NCI-H2227 treated with DMSO at 0.1 percent for 48 hours (cell line): ENCODE measurements around the gene SKA3.
"Not testable (repeated sequence)": the region's sequence is repeated elsewhere in the genome, so short reads cannot be mapped to it uniquely, and the experiment has no call there.

ENCODE experiments used
- DNase-seq: peaks from one replicate; lab custom pipeline; 2025; lab: John Stamatoyannopoulos, UW

The SKA3 gene

DNA sequence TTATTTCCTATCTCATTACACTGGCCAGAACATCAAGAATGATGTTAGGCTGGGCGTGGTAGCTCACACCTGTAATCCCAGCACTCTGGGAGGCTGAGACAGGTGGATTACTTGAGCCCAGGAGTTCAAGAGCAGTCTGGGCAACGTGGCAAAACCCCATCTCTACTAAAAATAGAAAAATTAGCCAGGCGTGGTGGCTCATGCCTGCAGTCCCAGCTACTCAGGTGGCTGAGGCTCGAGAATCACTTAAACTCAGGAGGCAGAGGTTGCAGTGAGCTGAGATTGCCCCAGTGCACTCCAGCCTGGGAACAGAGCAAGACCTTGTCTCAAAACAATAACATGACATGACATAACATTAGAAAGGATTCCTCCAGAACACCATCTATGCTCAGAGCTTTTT, 10.7 kb downstream of the SKA3 start:
- DNase-seq = not testable (repeated sequence)

DNA sequence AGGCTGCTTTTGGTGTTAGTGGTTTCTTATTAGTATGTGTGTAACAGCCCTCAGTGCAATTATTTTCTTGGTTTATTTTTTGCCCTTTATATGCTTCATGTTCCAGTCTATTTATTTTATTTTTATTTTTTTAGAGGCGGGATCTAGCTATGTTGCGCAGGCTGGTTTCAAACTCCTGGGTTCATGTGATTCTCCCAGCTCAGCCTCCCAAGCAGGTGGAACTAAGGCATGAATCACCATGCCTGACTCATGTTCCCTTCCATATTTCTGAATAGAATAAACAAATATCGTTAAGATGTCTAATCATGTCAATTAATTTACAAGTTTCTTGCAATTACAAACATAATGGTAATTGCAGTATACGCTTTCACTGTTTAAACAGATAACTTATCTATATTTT, 11.7 kb downstream of the SKA3 start:
- no peak for DNase-seq

DNA sequence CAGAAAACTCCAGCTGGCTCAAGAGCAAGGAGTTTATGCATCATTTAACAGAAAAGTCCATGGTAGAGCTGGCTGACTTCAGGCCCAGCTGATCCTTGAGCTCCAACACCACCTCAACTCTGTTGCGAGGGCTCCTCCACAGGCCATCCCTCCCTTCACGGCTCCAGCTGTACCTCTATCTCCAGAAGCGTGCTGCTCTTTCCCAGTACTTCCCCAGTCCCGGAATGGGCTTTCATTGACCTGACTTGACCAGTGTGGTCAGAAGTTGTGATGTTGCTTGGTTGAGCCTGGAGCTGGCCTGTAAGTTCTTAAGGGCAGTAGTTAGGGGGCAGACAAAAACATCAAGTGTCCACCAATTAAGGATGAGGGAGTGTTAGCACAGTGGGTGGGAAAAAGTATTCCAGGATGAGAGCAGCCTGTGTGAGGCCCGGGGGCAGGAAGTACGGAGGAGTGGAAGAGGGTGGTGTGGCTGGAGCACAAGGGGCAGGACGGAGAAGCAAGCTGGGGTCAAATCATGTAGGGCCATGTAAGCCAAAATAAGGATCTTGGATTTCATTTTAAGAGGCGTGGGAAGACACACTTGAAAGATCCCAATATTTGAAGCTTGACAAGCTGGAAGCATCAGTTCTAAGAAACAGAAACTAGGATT, 24.0 kb downstream of the SKA3 start:
- DNase-seq = no peak

DNA sequence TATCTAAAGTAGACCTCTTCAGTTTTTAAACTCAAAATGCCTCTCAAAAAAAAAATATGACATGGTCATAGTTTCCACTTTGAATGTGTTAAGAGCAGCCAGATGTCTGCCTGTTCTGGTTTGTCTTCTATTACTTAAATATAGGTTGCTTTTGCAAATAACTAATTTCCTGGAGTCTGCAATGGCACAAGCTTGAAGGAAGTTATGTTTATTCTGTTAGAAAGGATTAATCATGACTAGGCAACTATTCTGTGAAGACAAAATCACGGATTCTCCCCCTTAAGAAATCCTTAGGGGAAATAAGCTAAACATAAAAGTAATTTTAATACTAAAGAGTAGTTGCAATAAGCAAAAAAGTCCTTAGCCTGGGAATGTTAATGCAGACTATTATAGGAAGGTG, 26.3 kb downstream of the SKA3 start:
- DNase-seq = peak; percentile 3

DNA sequence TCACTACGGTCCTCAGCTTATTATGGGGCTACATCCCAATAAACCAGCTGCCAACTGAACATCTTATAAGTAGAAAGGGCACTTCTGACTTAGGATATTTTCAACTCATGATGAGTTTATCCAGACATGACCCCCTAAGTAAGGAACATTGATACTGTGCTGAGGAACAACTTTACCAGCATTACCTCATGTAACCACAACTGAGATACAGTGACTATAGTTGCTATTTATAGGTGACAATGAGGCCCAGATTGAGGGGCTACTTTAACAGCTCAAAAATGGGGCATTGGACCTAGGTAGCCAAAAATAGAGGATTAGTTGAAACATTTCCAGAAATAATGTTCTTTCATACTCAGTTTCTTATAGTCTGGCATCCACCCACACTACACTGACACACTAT, 26.8 kb downstream of the SKA3 start:
- no peak for DNase-seq

DNA sequence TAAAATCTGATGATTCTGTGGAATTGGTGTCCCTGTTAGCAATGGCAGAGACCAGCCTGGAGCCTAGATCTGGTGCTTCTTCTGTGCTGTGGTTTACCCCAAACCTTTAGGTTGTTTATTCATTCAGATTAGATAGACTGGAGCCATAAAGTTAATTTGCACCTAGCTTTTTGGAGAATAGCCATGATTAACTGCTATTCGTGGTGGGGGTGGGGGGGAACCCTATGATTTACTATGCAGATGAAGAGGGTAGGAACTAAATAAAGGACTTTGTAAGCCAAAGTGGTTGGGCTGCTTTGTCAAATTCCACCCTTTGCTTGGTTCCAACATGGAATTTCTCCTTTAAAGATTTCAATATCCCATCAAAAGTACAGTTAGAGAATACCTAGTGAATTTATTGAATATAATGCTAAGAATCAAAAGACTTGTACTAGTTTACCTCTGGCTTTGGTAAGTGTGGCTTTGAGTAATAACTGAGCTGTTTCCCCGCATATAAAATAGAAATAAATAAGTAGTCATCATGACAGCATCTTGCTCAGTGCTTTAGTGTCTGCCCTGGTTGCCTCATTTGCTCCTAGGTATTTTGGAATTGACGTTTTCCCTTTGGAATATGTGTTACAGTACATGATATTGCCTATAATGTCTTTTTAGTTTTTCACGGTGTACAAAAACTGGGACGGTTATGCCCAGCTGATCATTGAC, 27.6 kb downstream of the SKA3 start:
- DNase-seq = no peak

DNA sequence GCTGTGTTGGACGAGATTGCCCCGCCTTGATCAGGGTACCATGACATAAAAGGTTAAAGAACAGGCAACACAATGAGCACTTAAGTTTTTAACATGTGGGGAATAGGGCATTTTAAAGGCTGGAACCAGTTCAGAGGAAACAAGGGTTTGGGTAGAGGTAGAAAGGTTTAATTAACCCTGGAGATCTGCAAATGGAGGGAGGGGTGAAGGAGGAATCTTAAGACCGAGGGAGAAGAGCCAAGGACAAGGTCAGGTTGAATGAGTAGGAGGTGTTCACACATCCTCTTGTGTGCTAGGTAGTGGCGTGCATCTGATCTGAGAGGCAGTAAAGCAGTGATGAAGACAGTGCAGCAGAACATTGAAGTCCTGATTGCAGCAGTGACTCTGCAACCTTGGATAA, 28.5 kb downstream of the SKA3 start:
- DNase-seq = peak; percentile 5

DNA sequence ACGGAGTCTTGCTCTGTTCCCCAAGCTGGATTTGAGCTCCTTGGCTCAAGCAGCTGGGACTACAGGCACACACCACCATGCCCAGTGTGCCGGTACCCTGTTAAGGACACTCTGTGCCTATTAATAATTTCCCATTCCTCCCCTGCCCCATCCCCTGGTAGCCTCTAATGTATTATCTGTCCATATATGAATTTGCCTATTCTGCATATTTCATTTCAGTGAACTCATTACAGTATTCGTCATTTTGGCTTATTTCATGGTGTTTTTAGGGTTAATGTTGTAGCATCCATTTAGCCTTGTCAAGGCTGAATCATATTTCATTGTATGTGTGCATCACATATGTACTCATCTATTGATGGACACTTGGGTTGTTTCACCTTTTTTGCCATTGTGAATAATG, 33.6 kb downstream of the SKA3 start:
- DNase-seq = no peak

DNA sequence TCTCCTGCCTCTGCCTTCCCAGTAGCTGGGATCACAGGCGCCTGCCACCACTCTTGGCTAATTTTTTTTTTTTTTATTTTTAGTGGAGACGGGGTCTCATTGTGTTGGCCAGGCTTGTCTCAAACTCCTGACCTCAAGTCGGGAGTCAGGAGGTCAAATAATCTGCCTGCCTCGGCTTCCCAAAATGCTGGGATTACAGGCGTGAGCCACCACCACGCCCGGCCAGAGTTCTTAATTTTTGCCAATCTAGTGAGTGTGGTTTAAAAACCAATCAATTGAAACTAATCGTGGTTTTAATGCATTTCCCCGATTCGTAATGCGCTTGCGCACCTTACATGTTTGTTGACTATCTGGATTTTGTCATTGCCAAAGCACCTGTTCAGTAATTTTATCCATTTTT, 37.0 kb downstream of the SKA3 start:
- DNase-seq = no peak

DNA sequence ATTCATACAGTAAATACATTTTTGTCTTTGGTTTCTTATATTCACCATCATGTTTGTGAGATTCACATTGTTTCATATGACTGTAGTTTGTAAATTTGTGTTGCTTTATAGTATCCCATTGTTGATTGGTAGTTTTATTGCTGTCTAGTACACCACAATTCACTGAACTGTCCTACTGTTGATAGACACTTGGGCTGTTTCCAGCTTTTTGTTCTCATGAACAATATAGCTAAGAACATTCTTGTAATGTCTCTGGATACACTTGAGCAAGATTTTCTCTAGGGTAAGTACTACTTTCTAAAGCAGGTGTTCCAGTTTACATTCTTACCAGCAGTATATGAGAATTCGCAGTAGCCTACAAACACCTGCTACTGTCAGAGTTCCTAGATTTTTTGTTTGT, 37.8 kb downstream of the SKA3 start:
- DNase-seq = no peak

DNA sequence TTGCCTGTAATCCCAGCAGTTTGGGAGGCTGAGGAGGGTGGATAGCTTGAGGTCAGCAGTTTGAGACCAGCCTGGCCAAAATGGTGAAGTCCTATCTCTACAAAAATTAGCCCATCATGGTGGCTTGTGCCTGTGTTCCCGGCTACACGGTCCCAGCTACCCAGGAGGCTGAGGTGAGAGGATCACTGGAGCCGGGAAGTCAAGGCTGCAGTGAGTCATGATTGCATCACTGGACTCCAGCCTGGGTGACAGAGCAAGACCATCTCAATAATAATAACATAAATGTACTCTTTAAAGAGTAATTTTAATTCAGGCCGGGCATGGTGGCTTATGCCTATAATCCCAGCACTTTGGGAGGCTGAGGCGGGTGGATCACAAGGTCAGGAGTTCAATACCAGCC, 38.7 kb downstream of the SKA3 start:
- no peak for DNase-seq

DNA sequence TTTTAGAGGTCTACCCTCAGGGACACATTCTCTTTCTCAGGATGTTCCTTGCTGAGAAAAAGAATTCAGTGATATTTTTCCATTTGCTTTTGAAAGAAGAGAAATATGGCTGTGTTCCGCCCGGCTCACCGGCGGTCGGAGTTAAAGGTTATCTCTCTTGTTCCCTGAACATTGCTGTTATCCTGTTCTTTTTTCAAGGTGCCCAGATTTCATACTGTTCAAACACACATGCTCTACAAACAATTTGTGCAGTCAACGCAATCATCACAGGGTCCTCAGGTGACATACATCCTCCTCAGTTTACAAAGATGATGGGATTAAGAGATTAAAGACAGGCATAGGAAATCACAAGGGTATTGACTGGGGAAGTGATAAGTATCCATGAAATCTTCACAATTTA, 40.5 kb downstream of the SKA3 start:
- not testable (repeated sequence) for DNase-seq

DNA sequence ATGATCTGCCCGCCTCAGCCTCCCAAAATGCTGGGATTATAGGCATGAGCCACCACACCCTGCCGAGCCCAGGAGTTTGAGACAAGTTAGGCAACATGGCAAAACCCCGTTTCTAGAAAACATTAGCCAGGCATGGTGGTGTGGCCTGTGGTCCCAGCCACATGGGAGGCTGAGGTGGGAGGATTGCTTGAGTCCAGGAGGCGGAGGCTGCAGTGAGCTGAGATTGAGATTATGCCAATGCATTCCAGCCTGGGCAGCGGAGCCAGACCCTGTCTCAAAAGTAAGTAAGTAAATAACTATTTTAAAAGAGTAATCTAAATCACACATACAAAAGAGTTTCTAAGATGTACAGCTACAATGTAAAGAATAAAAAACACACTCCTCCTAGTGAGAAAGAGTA, 41.9 kb downstream of the SKA3 start:
- DNase-seq = no peak

DNA sequence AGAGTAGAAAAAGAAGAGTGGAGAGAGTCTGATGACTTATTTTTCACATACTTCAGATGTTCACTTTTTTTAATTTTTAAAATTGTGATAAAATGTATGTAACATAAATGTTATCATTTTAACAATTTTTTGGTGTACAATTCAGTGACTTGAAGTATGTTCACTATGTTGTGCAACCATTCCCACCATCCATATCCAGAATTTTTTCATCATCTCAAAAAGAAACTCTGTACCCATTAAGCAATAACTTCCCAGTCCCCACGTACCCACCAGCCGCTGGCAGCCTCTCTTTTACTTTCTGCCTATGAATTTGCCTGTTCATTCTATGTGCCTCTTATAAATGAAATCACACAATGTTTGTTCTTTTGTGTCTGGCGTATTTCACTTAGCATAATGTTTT, 43.3 kb downstream of the SKA3 start:
- no peak for DNase-seq

DNA sequence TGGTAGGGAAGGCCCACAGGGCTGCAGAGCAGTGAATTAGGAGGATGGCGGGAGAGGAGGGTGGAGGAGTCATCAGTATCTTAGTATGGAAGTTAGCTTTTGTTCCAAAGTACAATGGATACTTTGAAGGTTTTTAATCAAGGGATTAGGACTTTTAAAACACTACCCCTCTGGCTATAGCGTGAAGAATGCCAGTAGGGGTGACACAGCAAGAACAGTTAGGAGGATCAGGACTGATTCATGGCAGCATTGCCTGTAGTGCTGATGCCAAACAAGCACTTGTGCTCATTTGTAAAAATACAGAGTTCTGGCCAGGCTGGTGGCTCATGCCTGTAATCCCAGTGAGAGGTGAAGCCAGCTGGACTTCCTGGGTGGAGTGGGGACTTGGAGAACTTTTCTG, 46.2 kb downstream of the SKA3 start:
- DNase-seq = no peak

DNA sequence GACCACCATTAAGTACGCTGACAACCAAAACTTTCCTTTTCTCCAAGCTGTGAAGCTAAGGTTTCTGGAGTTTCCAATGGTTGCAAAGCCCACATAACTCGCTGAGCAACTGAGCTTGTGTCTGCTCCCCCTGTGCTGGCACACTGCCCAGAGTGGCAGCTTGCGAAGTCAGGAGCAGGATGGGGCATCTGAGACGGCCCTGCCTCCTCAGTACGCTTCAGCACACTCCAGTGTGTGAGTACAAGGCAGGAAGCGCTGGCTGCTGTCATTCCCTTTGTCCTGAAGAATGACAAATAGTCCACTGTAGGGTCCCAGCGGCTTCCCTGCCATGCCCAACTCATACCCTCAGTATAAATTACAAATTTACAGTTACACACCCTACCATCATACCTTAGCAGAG, 51.5 kb downstream of the SKA3 start:
- DNase-seq = peak; percentile 68

DNA sequence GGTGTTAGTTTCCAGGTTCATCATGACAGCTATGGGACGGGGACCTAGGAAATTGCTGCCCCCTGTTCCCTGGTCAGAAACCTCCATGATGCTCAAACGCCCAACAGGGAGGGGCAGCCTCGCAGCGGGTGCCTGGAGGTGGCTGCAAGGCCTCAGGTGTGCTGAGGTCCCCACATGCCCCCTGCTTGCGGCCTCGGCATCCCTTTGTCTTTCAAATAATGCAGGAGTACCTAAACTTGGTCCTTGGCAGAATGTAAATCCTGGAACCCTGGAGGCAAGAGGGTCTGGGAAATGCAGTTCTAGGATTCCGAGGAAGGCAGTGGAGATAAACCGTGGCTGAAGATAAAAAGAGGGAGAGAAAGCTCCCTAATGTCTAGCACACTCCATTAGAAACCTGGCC, 52.4 kb downstream of the SKA3 start:
- DNase-seq = no peak

DNA sequence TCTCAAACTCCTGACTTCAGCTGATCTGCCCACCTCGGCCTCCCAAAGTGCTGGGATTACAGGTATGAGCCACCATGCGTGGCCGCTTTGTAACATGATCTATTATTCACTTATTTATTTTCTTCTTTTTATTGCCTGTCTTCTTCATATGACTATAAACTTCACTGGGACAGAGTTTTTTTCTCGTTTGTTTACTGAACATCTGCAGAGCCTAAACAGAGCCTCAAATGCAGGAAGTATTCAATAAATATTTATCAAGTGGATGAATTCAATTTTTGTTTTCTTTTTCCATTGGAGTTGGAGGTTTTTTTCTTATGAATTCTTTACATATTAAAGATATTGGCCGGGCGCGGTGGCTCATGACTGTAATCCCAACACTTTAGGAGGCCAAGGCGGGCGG, 54.7 kb downstream of the SKA3 start:
- DNase-seq = no peak

DNA sequence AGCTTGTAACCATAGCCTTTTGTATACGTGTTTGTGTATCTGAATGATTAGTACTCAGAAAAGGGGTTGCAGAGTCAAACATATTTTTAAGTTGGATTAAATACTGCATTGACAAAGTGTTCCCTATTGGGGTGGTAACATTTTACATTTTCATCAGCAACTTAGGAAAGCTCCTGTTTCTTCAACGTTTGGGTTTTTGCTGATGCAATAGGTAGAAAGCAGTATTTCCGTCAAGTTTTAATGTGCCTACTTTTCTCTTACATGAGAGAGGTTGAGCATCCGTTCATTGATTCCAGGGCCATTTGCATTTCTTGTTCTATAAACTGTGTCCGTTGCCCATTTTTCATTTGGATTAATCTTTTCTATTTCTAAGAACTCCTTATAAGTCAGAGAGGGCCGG, 56.2 kb downstream of the SKA3 start:
- DNase-seq = no peak

DNA sequence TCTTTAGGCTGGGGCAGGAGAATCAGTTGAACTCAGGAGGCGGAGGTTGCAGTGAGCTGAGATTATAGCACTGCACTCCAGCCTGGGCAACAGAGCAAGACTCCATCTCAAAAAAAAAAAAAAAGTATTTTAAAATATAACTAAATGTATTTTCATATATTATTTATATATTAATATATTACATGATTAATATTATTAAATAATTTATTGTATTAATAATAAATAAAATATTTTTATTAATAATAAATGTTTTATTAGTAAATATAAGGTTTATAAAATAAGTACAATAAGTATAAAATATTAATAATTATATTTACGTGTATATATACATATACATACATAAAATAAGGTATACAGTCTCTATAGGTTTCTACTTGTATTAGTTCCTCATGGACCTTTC, 56.8 kb downstream of the SKA3 start:
- DNase-seq = no peak

DNA sequence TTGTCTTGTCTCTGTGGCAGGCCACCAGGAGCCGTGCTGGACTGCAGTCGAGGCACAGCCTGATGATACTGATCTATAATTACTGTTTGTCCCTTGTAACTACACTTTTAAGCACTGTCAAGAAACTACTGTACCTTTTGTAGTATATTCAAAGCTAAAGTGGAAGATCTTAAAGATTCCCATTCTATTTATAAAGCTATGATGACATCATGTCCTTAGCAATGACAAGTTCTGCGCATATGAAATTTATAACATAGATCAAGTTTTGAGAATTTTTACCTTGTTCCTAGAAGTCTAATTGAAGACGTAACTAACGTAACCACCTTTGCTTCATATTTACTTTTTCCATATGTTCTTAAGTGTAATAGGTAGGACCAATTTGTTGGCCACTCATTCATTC, 58.2 kb downstream of the SKA3 start:
- DNase-seq = no peak

DNA sequence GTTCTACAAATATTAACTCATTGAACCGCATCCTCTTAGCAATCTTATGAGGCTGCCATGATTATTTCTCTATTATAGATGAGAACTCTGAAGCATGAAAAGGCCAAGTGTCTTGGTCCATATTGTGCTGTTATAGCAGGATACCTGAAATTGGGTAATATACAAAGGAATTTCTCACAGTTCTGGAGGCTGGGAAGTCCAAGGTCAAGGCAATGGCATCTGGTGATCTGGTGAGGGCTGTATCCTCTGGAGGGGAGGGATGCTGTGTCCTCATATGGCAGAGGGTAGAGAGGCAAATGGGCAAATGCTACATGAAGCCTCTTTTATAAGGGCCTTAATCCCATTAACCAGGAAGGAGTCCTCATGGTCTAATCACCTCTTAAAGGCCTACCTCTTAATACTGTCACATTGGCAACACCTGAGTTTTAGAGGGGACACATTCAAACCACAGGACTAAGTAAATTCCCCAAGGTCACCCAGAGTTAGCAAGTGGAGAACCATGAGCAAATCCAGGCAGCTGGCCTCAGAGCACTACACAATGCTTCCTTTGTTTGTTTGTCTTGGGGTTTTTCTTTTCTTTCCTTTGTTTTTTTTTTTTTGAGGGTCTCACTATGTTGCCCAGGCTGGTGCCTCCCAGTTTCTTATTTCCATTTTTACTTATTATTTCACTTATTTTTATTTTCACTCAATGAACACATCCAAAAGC, 59.1 kb downstream of the SKA3 start:
- DNase-seq = no peak

DNA sequence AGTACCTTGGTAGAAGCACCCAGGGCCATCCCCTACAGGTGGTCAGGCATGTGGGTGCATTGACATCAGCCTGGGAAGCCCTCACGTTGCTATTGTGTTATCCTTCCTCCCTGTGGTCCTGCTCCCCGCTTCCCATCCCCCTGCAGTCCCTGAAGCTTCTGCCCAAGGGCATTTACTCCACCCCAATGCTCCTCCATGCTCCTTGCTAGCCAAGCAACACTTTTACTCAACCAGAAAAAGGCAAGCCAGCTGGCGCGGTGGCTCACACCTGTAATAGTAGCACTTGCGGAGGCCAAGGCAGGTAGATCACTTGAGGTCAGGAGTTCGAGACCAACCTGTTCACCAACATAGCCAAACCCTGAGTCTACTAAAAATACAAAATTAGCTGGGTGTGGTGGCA, 60.2 kb downstream of the SKA3 start:
- DNase-seq = no peak

DNA sequence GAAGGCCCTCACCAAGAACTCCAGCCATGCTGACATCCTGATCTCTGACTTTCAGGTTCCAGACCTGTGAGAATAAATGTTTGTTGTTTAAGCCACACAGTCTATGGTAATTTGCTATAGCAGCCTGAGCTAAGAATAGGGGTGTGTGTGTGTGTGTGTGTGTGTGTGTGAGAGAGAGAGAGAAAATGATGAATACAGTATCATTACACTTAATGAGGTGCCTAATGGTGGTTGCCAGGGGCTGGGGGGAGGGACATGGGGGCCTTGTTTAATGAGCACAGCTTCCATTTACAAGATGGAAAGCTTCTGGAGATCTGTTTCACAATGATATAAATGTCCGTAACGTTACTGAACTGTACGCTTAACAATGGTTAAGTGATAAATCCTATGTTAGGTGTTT, 61.1 kb downstream of the SKA3 start:
- DNase-seq = no peak
